OCI-LY3 (cell line): Measurements from ENCODE around the gene CCRL2.

Experiments
- CTCF ChIP-seq: fragments of 200-600, 300-600 bp; sonication (generic); IDR thresholded peaks from 2 replicates; pipeline ENCODE4 v1.5.1; 2014; ENCODE audit warnings: antibody characterized with exemption, low read length, low read depth
- EZH2phosphoT487 ChIP-seq: fragments of 200-600 bp; shearing (Covaris generic); IDR thresholded peaks from 2 replicates; pipeline ENCODE4 v1.6.1; 2018; ENCODE audit warnings: antibody characterized with exemption, mixed run types, low read depth

GRCh38 chr3:46429250-46429649 lies 22.2 kb downstream of the CCRL2 start:
- TF ChIP-seq CTCF (no peak), EZH2phosphoT487 (no peak)
